GM18499 (cell line): ENCODE results near the gene MYEOV.

Experiments used
- ATAC-seq: cut with Tn5 transposase; IDR thresholded peaks from one replicate; pipeline ENCODE4 v1.9.1; 2021; ENCODE audit warnings: moderate number of reproducible peaks; ENCODE audit not compliant: insufficient read depth, unreplicated experiment

The MYEOV gene

DNA sequence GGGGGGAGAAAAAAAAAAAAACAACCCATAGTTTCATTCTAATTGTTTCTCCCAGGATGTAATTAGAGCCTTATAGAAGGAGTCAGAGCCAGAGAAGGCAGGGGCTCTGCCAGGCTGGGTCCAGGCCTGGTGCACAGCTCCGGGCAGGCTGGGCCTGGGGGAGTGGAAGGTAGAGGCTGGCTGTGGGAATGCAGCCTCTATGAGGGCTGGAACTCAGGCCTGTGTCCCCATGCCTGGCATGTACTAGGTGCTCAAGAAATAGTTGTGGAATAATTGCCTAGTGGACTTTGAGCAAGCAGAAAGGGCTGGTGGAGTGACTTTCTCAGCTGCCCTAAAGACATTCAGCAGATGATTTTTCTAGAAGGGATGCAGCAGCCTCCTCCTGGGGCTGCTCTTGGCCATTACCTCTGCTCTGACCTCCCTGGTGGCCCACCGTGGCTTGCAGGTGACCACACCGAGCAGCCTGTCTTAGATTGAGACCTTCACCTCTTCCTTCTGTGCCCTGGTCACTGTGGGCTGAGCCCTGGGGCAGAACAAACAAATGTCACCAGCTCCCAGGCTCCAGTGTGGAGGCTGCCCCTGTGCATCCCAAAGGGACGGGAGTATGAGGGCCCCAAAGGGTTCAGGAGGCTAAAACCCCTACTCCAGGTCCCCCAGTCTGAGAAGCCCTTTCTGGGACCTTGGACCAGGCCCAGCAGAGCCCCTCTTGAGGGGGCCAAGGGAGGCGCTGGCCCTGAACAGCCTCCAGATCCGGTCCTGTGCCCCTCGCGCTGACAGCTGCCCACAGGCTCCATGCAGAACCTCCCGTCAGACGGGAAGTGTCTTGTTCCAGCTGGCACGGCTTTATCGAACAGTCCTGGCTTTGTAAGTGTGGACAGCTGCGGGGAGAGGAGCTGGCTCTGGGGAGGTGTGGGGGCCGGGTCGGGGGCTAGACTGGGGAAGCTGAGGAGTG, 18.8 kb downstream of the MYEOV start:
- no peak for ATAC-seq

GRCh38 chr11:69313992-69314391, 20.0 kb downstream of the MYEOV start:
- no peak for ATAC-seq

DNA sequence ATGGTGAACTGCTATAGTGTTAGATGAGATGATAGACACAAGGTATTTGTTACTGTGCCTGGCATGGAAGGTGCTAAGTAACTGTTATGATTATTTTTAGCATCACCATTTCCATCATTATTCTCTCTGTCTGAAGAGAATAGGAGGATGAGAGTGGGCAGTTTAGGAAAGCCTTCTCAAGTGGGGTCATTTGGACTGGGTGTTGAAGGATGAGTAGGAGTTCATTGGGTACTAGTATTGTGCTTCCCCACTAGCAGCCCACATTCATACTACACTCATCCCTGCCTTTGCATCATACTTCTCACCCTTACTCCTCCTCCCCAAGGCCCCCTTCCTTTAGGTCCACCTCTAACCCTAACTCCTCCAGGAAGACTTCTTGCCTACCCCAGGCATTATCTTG, 20.6 kb downstream of the MYEOV start:
- ATAC-seq = no peak

DNA sequence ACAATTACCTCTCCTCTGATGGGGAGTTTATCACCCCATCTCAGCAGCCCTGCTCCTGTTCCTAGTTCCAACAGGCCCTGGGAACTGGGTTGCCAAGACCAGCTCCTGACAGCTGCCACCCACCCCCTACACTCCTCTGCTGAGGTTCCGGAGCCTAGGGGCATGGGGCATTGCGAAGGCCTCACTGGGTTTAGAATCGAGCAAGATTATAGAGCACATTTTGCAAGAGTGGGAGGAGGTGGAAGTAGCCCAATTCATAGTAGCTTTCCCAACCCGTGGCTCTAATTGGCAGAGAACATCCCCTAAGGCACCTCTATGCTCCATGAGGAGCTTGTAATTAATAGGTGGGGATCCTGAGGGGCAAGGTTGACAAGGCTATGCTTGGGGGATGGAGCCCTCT, 23.0 kb downstream of the MYEOV start:
- ATAC-seq = no peak

DNA sequence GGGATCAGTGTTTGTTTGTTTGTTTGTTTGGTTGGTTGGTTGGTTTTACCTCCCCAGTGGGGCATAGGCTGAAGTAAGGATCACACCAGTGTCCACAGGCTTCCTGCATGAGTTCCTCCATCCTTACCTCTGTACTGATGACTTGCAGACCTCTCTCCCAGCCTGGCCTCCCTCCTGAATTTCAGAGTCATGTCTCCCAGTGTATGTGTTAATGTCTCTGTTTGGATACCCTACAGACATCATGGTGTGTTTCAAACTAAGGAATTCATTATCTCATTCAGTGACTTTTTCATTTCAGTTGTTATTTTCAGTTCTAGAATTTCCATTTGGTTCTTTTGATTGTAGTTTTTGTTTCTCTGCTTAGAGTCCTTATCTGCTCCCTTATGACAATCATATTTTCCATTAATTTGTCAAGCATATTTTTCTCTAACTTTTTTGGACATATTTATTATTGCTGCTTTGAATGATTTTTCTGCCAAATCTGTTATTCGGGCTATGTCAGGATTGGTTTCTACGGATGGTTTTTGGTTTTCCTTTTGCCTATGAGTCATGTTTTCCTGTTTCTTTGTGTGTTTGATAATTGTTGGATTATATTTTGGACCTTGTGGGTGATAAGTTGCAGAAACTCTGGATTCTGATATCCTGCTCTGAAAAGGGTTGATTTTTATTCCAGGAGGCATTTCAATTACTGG, 23.6 kb downstream of the MYEOV start:
- ATAC-seq = no peak

GRCh38 chr11:69318093-69318420, 24.1 kb downstream of the MYEOV start:
- no peak for ATAC-seq

DNA sequence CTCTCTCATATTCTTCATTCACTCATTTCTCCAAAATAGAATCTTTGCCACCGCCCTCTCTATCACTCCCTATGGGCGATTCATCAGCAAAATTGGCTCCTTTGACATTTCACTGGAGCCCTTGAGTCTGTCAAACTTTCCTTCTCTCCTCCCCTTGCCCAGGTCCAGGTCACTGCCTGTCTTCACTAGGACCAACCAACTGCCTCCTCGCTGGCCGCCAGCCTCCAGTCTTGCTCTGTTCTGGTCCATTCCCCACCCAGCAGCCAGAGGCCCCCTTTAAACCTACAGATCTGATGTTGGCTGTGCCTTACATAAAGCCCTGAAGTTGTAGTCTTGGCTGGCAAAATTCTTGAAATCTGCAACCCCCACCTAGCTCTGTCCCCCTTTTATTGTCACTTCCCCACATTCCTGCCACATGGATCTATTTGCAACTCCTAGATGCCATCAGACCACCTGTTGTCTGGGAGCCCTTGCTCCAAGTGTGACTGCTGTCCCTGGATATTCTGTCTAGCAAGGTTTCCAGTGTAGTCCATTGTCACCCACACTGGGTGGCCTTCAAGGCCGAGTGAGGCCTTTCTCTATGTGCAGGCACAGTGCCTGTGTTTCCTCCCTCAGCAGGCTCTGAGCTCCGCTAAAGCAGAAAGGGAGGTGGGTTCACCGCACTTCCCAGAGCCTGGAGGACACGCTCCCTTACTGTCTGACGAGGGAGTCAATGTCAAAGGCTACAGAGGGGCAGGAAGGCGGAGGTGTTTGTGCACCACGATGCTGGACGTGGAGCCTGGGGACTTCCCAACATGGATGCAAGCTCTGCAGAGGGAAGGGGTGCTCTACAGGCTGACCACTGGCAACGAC, 25.5 kb downstream of the MYEOV start:
- ATAC-seq = no peak

- no peak for ATAC-seq
Observed at GRCh38 chr11:69320326-69320725, 26.4 kb downstream of the MYEOV start.

DNA sequence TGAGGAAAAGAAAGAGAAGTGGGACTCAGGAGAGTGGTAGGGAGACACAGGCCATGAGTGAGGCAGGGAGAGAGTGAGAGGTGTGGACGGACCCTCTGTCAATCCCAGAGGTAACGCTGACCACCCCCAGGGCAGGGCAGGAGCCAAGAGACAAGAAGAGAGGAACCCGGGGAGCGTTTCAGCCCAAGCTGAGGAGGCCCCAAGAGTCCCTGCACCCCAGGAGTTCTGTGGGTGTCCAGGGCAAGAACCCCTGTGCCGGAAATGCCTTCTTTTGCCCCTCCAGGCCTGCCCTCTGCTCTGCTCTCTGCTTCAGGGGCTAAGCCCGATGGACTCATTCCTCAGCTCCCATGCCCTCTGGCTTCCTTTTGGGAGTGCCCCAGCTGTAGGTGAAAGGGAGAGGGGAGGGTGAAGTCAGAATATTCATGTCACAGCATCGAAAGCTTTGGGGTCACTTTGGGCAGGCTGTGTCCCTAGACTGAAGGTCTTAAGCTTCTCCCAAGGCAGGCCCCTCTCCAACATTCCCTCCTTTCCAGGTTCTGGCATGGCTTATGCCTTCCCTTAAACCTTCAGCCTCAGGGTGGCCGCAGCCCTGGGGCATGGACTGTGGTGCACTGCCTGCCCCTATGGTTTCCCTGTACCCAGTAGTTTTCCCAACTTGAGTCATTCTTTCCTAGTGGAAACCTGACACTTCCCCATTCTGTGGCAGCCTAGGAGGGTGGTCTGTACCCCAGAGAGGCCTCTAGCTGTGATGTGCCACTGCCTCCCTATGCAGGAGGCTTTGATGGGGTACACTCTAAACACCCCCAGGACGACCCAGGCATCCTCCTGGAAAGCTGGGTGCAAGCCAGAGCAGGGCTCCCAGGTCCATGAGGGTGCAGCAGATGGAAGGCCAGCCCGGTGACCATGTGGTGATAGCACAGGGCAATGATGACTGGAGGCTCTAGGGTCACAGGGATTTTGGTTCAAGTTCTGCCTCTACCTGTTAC, 27.1 kb downstream of the MYEOV start:
- no peak for ATAC-seq

DNA sequence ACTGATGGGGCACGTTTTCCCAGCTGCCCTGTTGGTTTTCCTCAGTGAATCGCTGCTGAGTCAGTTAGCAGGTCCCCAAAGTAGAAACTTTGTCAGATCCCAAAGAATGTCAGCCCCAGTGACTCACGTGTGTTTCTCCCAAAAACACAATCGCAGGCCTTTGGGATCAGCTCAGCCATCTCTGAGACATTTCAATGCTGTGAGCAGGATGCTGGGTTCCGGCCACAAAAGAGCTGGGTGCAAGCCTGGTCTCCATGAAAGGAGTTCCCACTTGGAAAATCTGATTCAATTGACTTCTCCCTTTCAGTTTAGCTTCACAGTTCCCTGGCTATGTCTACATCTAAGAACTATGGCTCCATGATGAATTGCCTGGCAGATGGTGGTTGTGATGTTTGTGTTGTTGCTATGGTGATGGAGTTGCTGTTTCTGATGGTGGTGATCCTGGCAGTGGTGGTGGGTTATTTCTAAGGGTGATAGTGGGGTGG, 28.0 kb downstream of the MYEOV start:
- no peak for ATAC-seq

DNA sequence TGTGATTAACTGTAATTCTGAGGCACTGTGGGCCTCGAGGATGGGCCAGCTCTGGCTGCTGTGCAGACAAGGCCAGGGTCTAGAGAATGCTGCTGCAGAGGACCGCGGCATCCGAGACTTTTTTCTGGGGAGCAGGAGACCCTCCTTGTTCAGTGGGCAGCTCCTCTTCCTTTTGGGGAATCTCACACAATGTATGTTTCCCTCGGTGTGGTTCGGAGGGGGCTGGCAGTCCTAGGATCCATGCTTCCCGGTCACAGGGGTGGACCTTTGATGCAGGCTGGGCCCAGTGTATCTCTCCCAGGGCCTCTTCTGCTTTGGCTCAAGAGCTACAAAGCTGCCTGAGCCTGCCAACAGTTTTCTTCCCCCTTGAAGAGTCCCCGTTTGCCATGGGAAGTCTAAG, 31.5 kb downstream of the MYEOV start:
- no peak for ATAC-seq

DNA sequence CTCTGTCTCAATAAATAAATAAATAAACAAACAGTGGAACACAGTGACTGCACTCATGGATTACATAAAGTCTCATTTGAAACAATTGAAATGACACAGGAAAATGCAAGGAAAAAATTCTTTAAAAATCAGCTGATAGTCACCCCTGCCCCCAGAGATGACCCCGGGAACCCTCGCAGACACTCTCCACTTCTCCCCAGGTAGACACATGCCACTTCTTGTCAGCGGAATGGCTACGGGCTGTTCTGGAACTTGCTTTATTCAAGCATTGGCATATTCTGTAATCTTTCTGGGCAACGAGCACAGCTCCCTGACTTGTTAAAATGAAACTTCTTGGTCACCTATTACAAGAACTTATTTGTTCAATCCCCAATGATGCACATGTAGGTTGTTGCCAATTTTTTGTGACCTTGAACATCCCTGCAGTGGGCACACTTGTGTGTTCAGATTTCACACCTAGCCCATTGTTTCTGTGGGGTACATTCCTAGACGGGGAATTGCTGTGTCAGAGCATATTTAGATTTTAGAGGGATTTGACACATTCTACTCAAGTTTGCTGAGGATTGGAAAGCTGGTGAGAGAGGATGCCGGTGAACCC, 32.8 kb downstream of the MYEOV start:
- ATAC-seq = no peak

DNA sequence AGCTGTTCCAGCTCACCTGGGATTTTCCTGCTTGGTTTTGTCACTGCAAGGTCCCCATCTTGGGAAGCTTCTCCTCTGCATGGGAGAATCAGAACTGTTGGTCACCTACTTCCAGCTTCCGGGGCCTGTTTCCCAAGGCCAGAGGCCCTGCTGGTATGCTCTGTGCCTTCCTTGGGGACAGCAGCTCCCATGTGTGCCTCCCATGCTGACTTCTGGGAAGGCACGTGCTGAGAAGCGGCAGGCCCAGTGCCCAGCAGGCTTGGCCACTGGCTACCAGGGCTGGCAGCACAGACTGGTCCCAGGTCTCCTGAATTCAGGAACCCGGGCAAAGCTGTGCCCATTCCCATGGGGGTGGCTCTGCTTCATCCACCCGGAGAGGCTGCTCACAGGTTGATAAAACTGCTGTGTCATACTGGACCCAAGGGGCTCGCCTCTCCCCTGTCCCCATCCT, 33.8 kb downstream of the MYEOV start:
- ATAC-seq = no peak

GRCh38 chr11:69328231-69328630, 34.3 kb downstream of the MYEOV start:
- ATAC-seq = no peak

DNA sequence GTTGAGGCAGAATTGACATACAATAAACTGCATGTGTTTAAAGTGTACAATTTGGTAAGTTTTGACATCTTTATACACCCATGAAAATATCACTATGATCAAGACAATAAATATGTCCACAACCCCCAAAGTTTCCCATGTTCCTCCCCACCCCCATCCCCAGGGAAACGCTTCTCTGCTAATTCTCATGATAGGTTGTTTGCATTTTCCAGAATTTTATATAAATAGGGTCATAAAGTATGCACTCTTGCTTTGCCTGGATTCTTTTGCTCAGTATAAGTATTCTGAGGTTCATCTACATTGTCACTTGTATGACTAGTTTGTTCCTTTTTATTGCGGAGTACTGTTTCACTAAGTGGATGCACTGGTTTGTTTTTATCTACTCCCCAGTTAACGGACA, 35.6 kb downstream of the MYEOV start:
- ATAC-seq = no peak

DNA sequence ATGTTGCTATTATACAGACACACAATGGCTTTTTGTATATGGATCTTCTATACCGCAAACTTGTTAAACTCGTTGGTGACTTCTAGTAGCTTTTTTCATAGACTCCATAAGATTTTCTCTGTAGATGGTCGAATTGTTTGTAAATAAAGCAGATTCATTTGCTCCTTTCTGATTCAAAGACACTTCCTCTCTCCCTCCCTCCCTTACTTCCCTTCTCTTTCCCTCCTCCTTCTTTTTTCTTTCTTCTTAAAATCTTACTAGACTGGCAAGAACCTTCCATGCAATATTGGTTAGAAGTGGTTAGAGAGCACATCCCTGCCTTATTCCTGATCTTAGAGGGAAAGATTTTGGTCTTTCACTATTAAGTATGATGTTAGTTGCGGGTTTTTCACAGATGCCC, 36.4 kb downstream of the MYEOV start:
- ATAC-seq = no peak

GRCh38 chr11:69333149-69333710, 39.3 kb downstream of the MYEOV start:
- ATAC-seq = no peak

GRCh38 chr11:69333879-69334278, 39.9 kb downstream of the MYEOV start:
- no peak for ATAC-seq
